ENCODE data around the gene RBCK1. TPM values are rescaled to one million over a fixed set of nuclear protein-coding genes. Genes with fewer than 3 reads are reported as not detected.
"Not testable (repeated sequence)": the region's sequence is repeated elsewhere in the genome, so short reads cannot be mapped to it uniquely, and the experiment has no call there.

Gene RBCK1
- 44.3 TPM for total RNA-seq
- long read RNA-seq, transcript RBCK1-202 (12 exons, 2,774 nt), result major isoform, 40 of 79 reads
- long read RNA-seq, partial matches to known transcripts, result 28 of 79 reads
- long read RNA-seq, other reads (novel, unspliced or antisense), result 7 of 79 reads

GRCh38 chr20:407953-408842 lies at the start of gene RBCK1:
RBCK1 (plus strand) TSS chr20:408299; CDS start chr20:408758, 459 bp downstream.
- peak; percentile 96 for DNase-seq (ENCODE audit: low spot score)
- intact Hi-C loops (cut with DNase I), result loop anchor here (2.0 to 5.0 kb wide), 3 partner anchors 54 to 135 kb away; partner anchors contain the start of genes CSNK2A1 and TBC1D20

GRCh38 chr20:358891-359555 lies 49.1 kb upstream of the RBCK1 start:
- intact Hi-C loops (cut with DNase I), result no loop called here
- DNase-seq (ENCODE audit: low spot score), result no peak

- intact Hi-C loops (cut with DNase I), result no loop called here
These were observed 46.5 kb upstream of the RBCK1 start for GRCh38 chr20:361561-361960.

GRCh38 chr20:362271-363254 lies 45.5 kb upstream of the RBCK1 start:
- intact Hi-C loops (cut with DNase I), result no loop called here
- peak; percentile 94 for DNase-seq (ENCODE audit: low spot score)

More at GRCh38 chr20:361561-361960, 46.5 kb upstream of the RBCK1 start:
- DNase-seq (ENCODE audit: low spot score), result no peak

GRCh38 chr20:363319-364078 lies 44.6 kb upstream of the RBCK1 start:
- no peak for DNase-seq (ENCODE audit: low spot score)
- intact Hi-C loops (cut with DNase I), result no loop called here

GRCh38 chr20:364905-365794 lies 42.9 kb upstream of the RBCK1 start:
- no peak for DNase-seq (ENCODE audit: low spot score)
- intact Hi-C loops (cut with DNase I), result no loop called here

- intact Hi-C loops (cut with DNase I), result no loop called here
- no peak for DNase-seq (ENCODE audit: low spot score)
These were observed 41.9 kb upstream of the RBCK1 start for GRCh38 chr20:366041-366718.

GRCh38 chr20:366719-367485 lies 41.2 kb upstream of the RBCK1 start:
- DNase-seq (ENCODE audit: low spot score), result no peak
- intact Hi-C loops (cut with DNase I), result no loop called here

GRCh38 chr20:367486-367887 lies 40.6 kb upstream of the RBCK1 start:
- no peak for DNase-seq (ENCODE audit: low spot score)
- intact Hi-C loops (cut with DNase I), result no loop called here

GRCh38 chr20:368915-369314 lies 39.2 kb upstream of the RBCK1 start:
- intact Hi-C loops (cut with DNase I), result no loop called here
- DNase-seq (ENCODE audit: low spot score), result no peak

GRCh38 chr20:370151-370600 lies 37.9 kb upstream of the RBCK1 start:
- intact Hi-C loops (cut with DNase I), result no loop called here
- no peak for DNase-seq (ENCODE audit: low spot score)

- intact Hi-C loops (cut with DNase I), result no loop called here
- no peak for DNase-seq (ENCODE audit: low spot score)
These were observed 36.9 kb upstream of the RBCK1 start for GRCh38 chr20:370977-371754.

GRCh38 chr20:371755-372542 lies 36.1 kb upstream of the RBCK1 start:
- intact Hi-C loops (cut with DNase I), result no loop called here
- DNase-seq (ENCODE audit: low spot score), result peak; percentile 83

- intact Hi-C loops (cut with DNase I); DNase-seq (ENCODE audit: low spot score): not testable (repeated sequence)
These were observed 35.5 kb upstream of the RBCK1 start for GRCh38 chr20:372543-373082.
